Measurements from ENCODE around the gene CHRNG.

Gene CHRNG

GRCh38 chr2:232537499-232537898 is 2.0 kb upstream of the CHRNG start:
- no peak overlapping the region for H2BK5ac ChIP-seq (ENCODE audit: low read length)
- H3K27me3 ChIP-seq (ENCODE audit: insufficient read depth, low read length, poor library complexity), result no peaks in the 10 kb centered on the region
- no peak overlapping the region for H4K5ac ChIP-seq (ENCODE audit: low read length)
- H3K4me2 ChIP-seq (ENCODE audit: low read length), result no peak overlapping the region
- no peak overlapping the region for H2AK5ac ChIP-seq (ENCODE audit: low read length)
- H3K9ac ChIP-seq (ENCODE audit: low read length), result no peak overlapping the region
- peaks cover 2% of the 10 kb centered on the region for H3K4me1 ChIP-seq (ENCODE audit: control insufficient read depth, low read depth, low read length)
- H3K4ac ChIP-seq (ENCODE audit: low read depth, low read length), result no peak overlapping the region
- no peak overlapping the region for H2BK15ac ChIP-seq (replicated peaks; ENCODE audit: low read depth)
- peak overlapping the region; percentile 29 for H3K23ac ChIP-seq (ENCODE audit: low read length)
- no CpG with 5 or more reads among the region's 4 CpGs for WGBS (ENCODE audit: extremely low coverage, insufficient coverage, low lambda C conversion rate)
- no peak overlapping the region for H3K56ac ChIP-seq (ENCODE audit: low read length)
- no peak overlapping the region for H3K27ac ChIP-seq (ENCODE audit: low read depth, low read length)
- no peaks in the 10 kb centered on the region for H3K36me3 ChIP-seq (ENCODE audit: control insufficient read depth, insufficient read depth, low read length)
- no peak overlapping the region for H3K18ac ChIP-seq (ENCODE audit: low read length)
- no peak overlapping the region for H3K4me3 ChIP-seq (ENCODE audit: low read length)
- no peaks in the 10 kb centered on the region for H3K79me2 ChIP-seq (ENCODE audit: control insufficient read depth, insufficient read depth, low read length)
- H3K79me1 ChIP-seq (ENCODE audit: low read length), result no peaks in the 10 kb centered on the region
- no peak overlapping the region for H4K8ac ChIP-seq (ENCODE audit: low read depth, low read length)
- DNase-seq, result no peak
- H2BK120ac ChIP-seq (ENCODE audit: low read depth, low read length), result no peak overlapping the region

- H4K8ac ChIP-seq (ENCODE audit: low read depth, low read length), result no peak overlapping the region
- DNase-seq, result peak; percentile 29
- WGBS (ENCODE audit: extremely low coverage, insufficient coverage, low lambda C conversion rate), result no CpG with 5 or more reads among the region's 4 CpGs
Observed at GRCh38 chr2:232538671-232539070, 821 bp upstream of the CHRNG start.

GRCh38 chr2:232540441-232541041 is 1.0 kb downstream of the CHRNG start:
- H3K23ac ChIP-seq (ENCODE audit: low read length), result no peak overlapping the region
- no peak overlapping the region for H4K5ac ChIP-seq (ENCODE audit: low read length)
- no peak overlapping the region for H2BK15ac ChIP-seq (replicated peaks; ENCODE audit: low read depth)
- H3K27me3 ChIP-seq (ENCODE audit: insufficient read depth, low read length, poor library complexity), result no peaks in the 10 kb centered on the region
- no peaks in the 10 kb centered on the region for H3K36me3 ChIP-seq (ENCODE audit: control insufficient read depth, insufficient read depth, low read length)
- H3K4me1 ChIP-seq (ENCODE audit: control insufficient read depth, low read depth, low read length), result peaks cover 2% of the 10 kb centered on the region
- H2BK120ac ChIP-seq (ENCODE audit: low read depth, low read length), result no peak overlapping the region
- no peak overlapping the region for H3K4ac ChIP-seq (ENCODE audit: low read depth, low read length)
- no peak overlapping the region for H2AK5ac ChIP-seq (ENCODE audit: low read length)
- WGBS (ENCODE audit: extremely low coverage, insufficient coverage, low lambda C conversion rate), result no CpG with 5 or more reads among the region's 17 CpGs
- no peaks in the 10 kb centered on the region for H3K79me2 ChIP-seq (ENCODE audit: control insufficient read depth, insufficient read depth, low read length)
- no peak overlapping the region for H3K4me2 ChIP-seq (ENCODE audit: low read length)
- no peak overlapping the region for H3K18ac ChIP-seq (ENCODE audit: low read length)
- no peak overlapping the region for H3K4me3 ChIP-seq (ENCODE audit: low read length)
- DNase-seq, result no peak
- H3K9ac ChIP-seq (ENCODE audit: low read length), result no peak overlapping the region
- H3K56ac ChIP-seq (ENCODE audit: low read length), result no peak overlapping the region
- no peaks in the 10 kb centered on the region for H3K79me1 ChIP-seq (ENCODE audit: low read length)
- H2BK5ac ChIP-seq (ENCODE audit: low read length), result no peak overlapping the region
- no peak overlapping the region for H3K27ac ChIP-seq (ENCODE audit: low read depth, low read length)
- H4K8ac ChIP-seq (ENCODE audit: low read depth, low read length), result no peak overlapping the region

More at GRCh38 chr2:232538671-232539070, 821 bp upstream of the CHRNG start:
- no peak overlapping the region for H3K56ac ChIP-seq (ENCODE audit: low read length)
- H2BK5ac ChIP-seq (ENCODE audit: low read length), result no peak overlapping the region
- no peaks in the 10 kb centered on the region for H3K27me3 ChIP-seq (ENCODE audit: insufficient read depth, low read length, poor library complexity)
- H2BK15ac ChIP-seq (replicated peaks; ENCODE audit: low read depth), result no peak overlapping the region
- H2AK5ac ChIP-seq (ENCODE audit: low read length), result no peak overlapping the region
- no peaks in the 10 kb centered on the region for H3K79me1 ChIP-seq (ENCODE audit: low read length)
- H4K5ac ChIP-seq (ENCODE audit: low read length), result no peak overlapping the region
- no peak overlapping the region for H3K9ac ChIP-seq (ENCODE audit: low read length)
- H3K27ac ChIP-seq (ENCODE audit: low read depth, low read length), result no peak overlapping the region
- no peak overlapping the region for H3K18ac ChIP-seq (ENCODE audit: low read length)
- no peak overlapping the region for H2BK120ac ChIP-seq (ENCODE audit: low read depth, low read length)
- H3K4ac ChIP-seq (ENCODE audit: low read depth, low read length), result no peak overlapping the region
- H3K4me1 ChIP-seq (ENCODE audit: control insufficient read depth, low read depth, low read length), result peaks cover 2% of the 10 kb centered on the region
- no peak overlapping the region for H3K4me2 ChIP-seq (ENCODE audit: low read length)
- H3K79me2 ChIP-seq (ENCODE audit: control insufficient read depth, insufficient read depth, low read length), result no peaks in the 10 kb centered on the region
- H3K36me3 ChIP-seq (ENCODE audit: control insufficient read depth, insufficient read depth, low read length), result no peaks in the 10 kb centered on the region
- H3K4me3 ChIP-seq (ENCODE audit: low read length), result no peak overlapping the region
- H3K23ac ChIP-seq (ENCODE audit: low read length), result no peak overlapping the region

- Histone ChIP-seq H3K4me3 (ENCODE audit: low read length) (no peak overlapping the region), H3K27ac (ENCODE audit: low read depth, low read length) (no peak overlapping the region), H2BK15ac (replicated peaks; ENCODE audit: low read depth) (no peak overlapping the region), H3K4ac (ENCODE audit: low read depth, low read length) (no peak overlapping the region), H3K56ac (ENCODE audit: low read length) (no peak overlapping the region), H3K4me2 (ENCODE audit: low read length) (no peak overlapping the region), H3K18ac (ENCODE audit: low read length) (no peak overlapping the region), H3K9ac (ENCODE audit: low read length) (no peak overlapping the region), H3K27me3 (ENCODE audit: insufficient read depth, low read length, poor library complexity) (no peaks in the 10 kb centered on the region), H3K79me1 (ENCODE audit: low read length) (peaks cover 1% of the 10 kb centered on the region), H3K23ac (ENCODE audit: low read length) (no peak overlapping the region), H3K36me3 (ENCODE audit: control insufficient read depth, insufficient read depth, low read length) (no peaks in the 10 kb centered on the region), H2AK5ac (ENCODE audit: low read length) (no peak overlapping the region), H3K4me1 (ENCODE audit: control insufficient read depth, low read depth, low read length) (peaks cover 2% of the 10 kb centered on the region), H2BK5ac (ENCODE audit: low read length) (no peak overlapping the region), H2BK120ac (ENCODE audit: low read depth, low read length) (no peak overlapping the region), H4K8ac (ENCODE audit: low read depth, low read length) (no peak overlapping the region), H4K5ac (ENCODE audit: low read length) (no peak overlapping the region), H3K79me2 (ENCODE audit: control insufficient read depth, insufficient read depth, low read length) (no peaks in the 10 kb centered on the region)
- no peak for DNase-seq
- WGBS (ENCODE audit: extremely low coverage, insufficient coverage, low lambda C conversion rate), result no CpG with 5 or more reads among the region's 19 CpGs
Observed at GRCh38 chr2:232541195-232541960, 1.9 kb downstream of the CHRNG start.

GRCh38 chr2:232541961-232542714 is 2.6 kb downstream of the CHRNG start:
- Histone ChIP-seq H3K4ac (ENCODE audit: low read depth, low read length) (no peak overlapping the region), H2AK5ac (ENCODE audit: low read length) (no peak overlapping the region), H3K79me2 (ENCODE audit: control insufficient read depth, insufficient read depth, low read length) (no peaks in the 10 kb centered on the region), H3K23ac (ENCODE audit: low read length) (no peak overlapping the region), H4K5ac (ENCODE audit: low read length) (no peak overlapping the region), H3K4me1 (ENCODE audit: control insufficient read depth, low read depth, low read length) (peaks cover 2% of the 10 kb centered on the region), H4K8ac (ENCODE audit: low read depth, low read length) (no peak overlapping the region), H2BK15ac (replicated peaks; ENCODE audit: low read depth) (no peak overlapping the region), H2BK5ac (ENCODE audit: low read length) (no peak overlapping the region), H3K4me2 (ENCODE audit: low read length) (no peak overlapping the region), H3K27ac (ENCODE audit: low read depth, low read length) (no peak overlapping the region), H3K18ac (ENCODE audit: low read length) (no peak overlapping the region), H3K56ac (ENCODE audit: low read length) (no peak overlapping the region), H3K36me3 (ENCODE audit: control insufficient read depth, insufficient read depth, low read length) (no peaks in the 10 kb centered on the region), H3K4me3 (ENCODE audit: low read length) (no peak overlapping the region), H3K27me3 (ENCODE audit: insufficient read depth, low read length, poor library complexity) (no peaks in the 10 kb centered on the region), H3K79me1 (ENCODE audit: low read length) (peaks cover 3% of the 10 kb centered on the region), H3K9ac (ENCODE audit: low read length) (no peak overlapping the region), H2BK120ac (ENCODE audit: low read depth, low read length) (no peak overlapping the region)
- no CpG with 5 or more reads among the region's 9 CpGs for WGBS (ENCODE audit: extremely low coverage, insufficient coverage, low lambda C conversion rate)
- no peak for DNase-seq
